A549 (cell line): Measurements from ENCODE around the gene PGM2L1. TPM values are rescaled to one million over a fixed set of nuclear protein-coding genes. Genes with fewer than 3 reads are reported as not detected.

Experiments
- ATAC-seq, 2 experiments: fragments of 200-7000 bp in 1 of 2; fragments of >200 bp in 1 of 2; cut with Nextera tagmentation in 1 of 2; cut with Tn5 transposase in 1 of 2; 3 replicates each; pipeline versions ENCODE4 v1.8.0 to v1.9.1; 2018 to 2020; ENCODE audit warnings: mild to moderate bottlenecking in 1 of 2, moderate library complexity in 1 of 2
- CTCF ChIA-PET: fragments of 300-600 bp; sonication (Branson Sonifier 250); formaldehyde crosslinking; extraction: SDS; loops from one replicate; lab custom pipeline; 2021; ENCODE audit warnings: antibody characterized with exemption, inconsistent platforms; lab: Yijun Ruan, JAX
- POLR2A ChIA-PET: fragments of 350-600 bp; formaldehyde crosslinking; extraction: SDS; loops from one replicate; lab custom pipeline; 2021; ENCODE audit warnings: antibody characterized with exemption, inconsistent platforms; lab: Yijun Ruan, JAX
- DNase-seq, 2 experiments: peaks; one replicate each; pipeline versions ENCODE4 v3.0.0 to v3.0.0-alpha.2; 2011 to 2016; ENCODE audit warnings: low read depth in 1 of 2, low spot score in 1 of 2
- FAIRE-seq: peaks from 2 replicates; lab custom pipeline; 2011; peaks lifted over from hg19 to GRCh38; lab: Jason Lieb, UNC
- H3K27ac ChIP-seq, 2 experiments: fragments of >200 bp; sonication (Bioruptor Twin); formaldehyde crosslinking; 3 replicates each; pipeline ENCODE4 v1.5.1; 2016 to 2017
- H3K4me1 ChIP-seq: fragments of >200 bp; sonication (Bioruptor Twin); formaldehyde crosslinking; 3 replicates; pipeline ENCODE4 v1.6.1; 2016
- H3K4me2 ChIP-seq: fragments of >200 bp; sonication (Bioruptor Twin); formaldehyde crosslinking; 3 replicates; pipeline ENCODE4 v1.6.1; 2016
- H3K4me3 ChIP-seq: fragments of >200 bp; sonication (Bioruptor Twin); formaldehyde crosslinking; 3 replicates; pipeline ENCODE4 v1.5.1; 2016
- H3K9me3 ChIP-seq: fragments of >200 bp; sonication (Bioruptor Twin); formaldehyde crosslinking; 3 replicates; pipeline ENCODE4 v1.6.1; 2016
- CBX8 ChIP-seq: fragments of 200-600 bp; sonication (generic); IDR thresholded peaks from 2 replicates; pipeline ENCODE4 v1.6.1; 2016
- CHD4 ChIP-seq: fragments of 200-600 bp; sonication (generic); IDR thresholded peaks from 2 replicates; pipeline ENCODE4 v1.6.1; 2016; ENCODE audit warnings: antibody characterized with exemption, mild to moderate bottlenecking, borderline replicate concordance
- EHF ChIP-seq: fragments of 250-450 bp; sonication (Bioruptor Pico); IDR thresholded peaks from 2 replicates; pipeline ENCODE4 v1.5.0; 2020; ENCODE audit warnings: mild to moderate bottlenecking
- FOXS1 ChIP-seq: fragments of 250-450 bp; sonication (Bioruptor Pico); IDR thresholded peaks from 2 replicates; pipeline ENCODE4 v1.5.0; 2020; ENCODE audit warnings: mild to moderate bottlenecking, moderate library complexity
- GATA3 ChIP-seq: IDR thresholded peaks from 2 replicates; pipeline ENCODE4 v1.6.1; 2012; ENCODE audit warnings: borderline replicate concordance
- HDAC2 ChIP-seq: fragments of 200-600 bp; sonication (generic); IDR thresholded peaks from 2 replicates; pipeline ENCODE4 v1.6.1; 2016
- HOXA7 ChIP-seq: fragments of 250-450 bp; sonication (Bioruptor Pico); IDR thresholded peaks from 2 replicates; pipeline ENCODE4 v1.5.0; 2020; ENCODE audit warnings: mild to moderate bottlenecking, moderate library complexity
- JUNB ChIP-seq: fragments of >200 bp; sonication (Bioruptor Twin); formaldehyde crosslinking; IDR thresholded peaks from 2 replicates; pipeline ENCODE4 v1.6.1; 2016
- KDM1A ChIP-seq: fragments of 200-600 bp; sonication (generic); IDR thresholded peaks from 2 replicates; pipeline ENCODE4 v1.6.1; 2016; ENCODE audit warnings: low read depth, mild to moderate bottlenecking
- NPAS2 ChIP-seq: fragments of 250-450 bp; sonication (Bioruptor Pico); IDR thresholded peaks from 2 replicates; pipeline ENCODE4 v1.8.0; 2022; ENCODE audit warnings: mild to moderate bottlenecking, moderate library complexity, borderline replicate concordance
- NR3C1 ChIP-seq: fragments of >200 bp; sonication (Bioruptor Twin); formaldehyde crosslinking; IDR thresholded peaks from 3 replicates; pipeline ENCODE4 v1.6.1; 2017
- PHF8 ChIP-seq: fragments of 200-600 bp; sonication (generic); IDR thresholded peaks from 2 replicates; pipeline ENCODE4 v1.6.1; 2016; ENCODE audit warnings: low read depth, mild to moderate bottlenecking, antibody characterized with exemption, moderate library complexity, borderline replicate concordance
- RARB ChIP-seq: fragments of 250-450 bp; sonication (Bioruptor Pico); IDR thresholded peaks from 2 replicates; pipeline ENCODE4 v1.8.0; 2021; ENCODE audit warnings: mild to moderate bottlenecking, moderate library complexity
- SMC3 ChIP-seq: fragments of >200 bp; sonication (Bioruptor Twin); formaldehyde crosslinking; IDR thresholded peaks from 3 replicates; pipeline ENCODE4 v1.6.1; 2018; ENCODE audit warnings: inconsistent platforms
- SREBF2 ChIP-seq: fragments of 450-650 bp; IDR thresholded peaks from 2 replicates; pipeline ENCODE4 v1.6.1; 2014; ENCODE audit warnings: mild to moderate bottlenecking, moderate library complexity
- ZFP36 ChIP-seq: fragments of 450-650 bp; IDR thresholded peaks from 2 replicates; pipeline ENCODE4 v1.6.1; 2014; ENCODE audit warnings: borderline replicate concordance; ENCODE audit not compliant: partially characterized antibody
- WGBS: methylation state at CpG from one replicate; pipeline ENCODE4 v1.1.6; 2017; ENCODE audit errors: missing lambda C conversion rate; 5-methylcytosine and 5-hydroxymethylcytosine counted together
- polyA plus RNA-seq, 4 experiments: library from polyadenylated mRNA; depleted of rRNA in 3 of 4; stranded (reverse); fragments of >200 nt; fragmentation: RNase III in 1 of 4; extraction: RNeasy Plus Mini Kit Qiagen cat#74134 plus additional on column Dnase treatment in 1 of 4; gene quantifications; 2 replicates in 3 of 4; 3 replicates in 1 of 4; pipeline ENCODE4 v1.2.3, GENCODE V29; 2011 to 2017
- TF ChIP-seq, protein P1 (sequence below): IDR thresholded peaks from 2 replicates; pipeline ENCODE4 v1.6.1; 2012; ENCODE audit warnings: low read depth, borderline replicate concordance
- TF ChIP-seq, protein P2 (sequence below): fragments of >200 bp; sonication (Bioruptor Twin); formaldehyde crosslinking; IDR thresholded peaks from 3 replicates; pipeline ENCODE4 v1.6.1; 2016
- TF ChIP-seq, protein P3 (sequence below): fragments of 450-650 bp; IDR thresholded peaks from 2 replicates; pipeline ENCODE4 v1.6.1; 2014; ENCODE audit warnings: antibody characterized with exemption

The PGM2L1 gene
- polyA plus RNA-seq, 2 of the 4 experiments (the other 2 are of a cell fraction): 21.8 to 23.5 TPM

DNA sequence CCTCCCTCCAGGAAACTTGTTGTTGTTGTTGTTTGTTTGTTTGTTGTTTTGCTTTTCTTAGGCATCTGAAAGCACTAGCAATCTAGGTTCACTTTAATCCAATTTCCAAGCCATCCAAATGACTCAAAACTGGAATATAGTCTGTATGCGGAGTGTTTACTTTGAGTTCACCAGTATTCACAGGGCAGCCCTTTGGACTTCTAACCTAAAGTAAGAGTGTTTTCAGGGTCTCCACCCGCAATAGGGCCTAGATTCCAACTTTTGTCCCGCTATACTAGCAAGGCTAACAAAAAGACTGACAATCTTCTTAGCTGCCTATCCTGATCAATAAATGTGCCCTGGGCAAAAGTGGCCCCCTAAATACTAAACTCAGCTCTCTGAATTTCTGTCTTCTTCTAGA lies 13.6 kb downstream of the PGM2L1 start:
- Histone ChIP-seq H3K9me3 (no peaks in the 10 kb centered on the region), H3K4me1 (peaks cover 54% of the 10 kb centered on the region), H3K27ac (no peak overlapping the region), H3K4me2 (peak overlapping the region; percentile 23; the same call in 2 of the 3 replicates), H3K4me3 (no peak overlapping the region)
- WGBS: 79% methylated on average over 3 of the region's 3 CpGs
- ChIA-PET POLR2A (no interaction called here), CTCF (interaction anchor here (0.8 to 2.3 kb wide), 6 partner anchors 59 to 186 kb away, joined by 3 to 10 read pairs (median 4); no protein-coding TSS in a partner anchor)
- DNase-seq (no peak), ATAC-seq (no peak), FAIRE-seq (no peak)
- no peak for TF ChIP-seq HDAC2
- TF ChIP-seq FOXS1 (CRISPR knock-in tag): no peak
- no peak for TF ChIP-seq CBX8
- TF ChIP-seq, protein P1, sequence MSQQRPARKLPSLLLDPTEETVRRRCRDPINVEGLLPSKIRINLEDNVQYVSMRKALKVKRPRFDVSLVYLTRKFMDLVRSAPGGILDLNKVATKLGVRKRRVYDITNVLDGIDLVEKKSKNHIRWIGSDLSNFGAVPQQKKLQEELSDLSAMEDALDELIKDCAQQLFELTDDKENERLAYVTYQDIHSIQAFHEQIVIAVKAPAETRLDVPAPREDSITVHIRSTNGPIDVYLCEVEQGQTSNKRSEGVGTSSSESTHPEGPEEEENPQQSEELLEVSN: no peak
- TF ChIP-seq CHD4: no peak
- TF ChIP-seq, protein P2, sequence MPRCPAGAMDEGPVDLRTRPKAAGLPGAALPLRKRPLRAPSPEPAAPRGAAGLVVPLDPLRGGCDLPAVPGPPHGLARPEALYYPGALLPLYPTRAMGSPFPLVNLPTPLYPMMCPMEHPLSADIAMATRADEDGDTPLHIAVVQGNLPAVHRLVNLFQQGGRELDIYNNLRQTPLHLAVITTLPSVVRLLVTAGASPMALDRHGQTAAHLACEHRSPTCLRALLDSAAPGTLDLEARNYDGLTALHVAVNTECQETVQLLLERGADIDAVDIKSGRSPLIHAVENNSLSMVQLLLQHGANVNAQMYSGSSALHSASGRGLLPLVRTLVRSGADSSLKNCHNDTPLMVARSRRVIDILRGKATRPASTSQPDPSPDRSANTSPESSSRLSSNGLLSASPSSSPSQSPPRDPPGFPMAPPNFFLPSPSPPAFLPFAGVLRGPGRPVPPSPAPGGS: no peak
- TF ChIP-seq GATA3: no peak
- TF ChIP-seq, protein P3, sequence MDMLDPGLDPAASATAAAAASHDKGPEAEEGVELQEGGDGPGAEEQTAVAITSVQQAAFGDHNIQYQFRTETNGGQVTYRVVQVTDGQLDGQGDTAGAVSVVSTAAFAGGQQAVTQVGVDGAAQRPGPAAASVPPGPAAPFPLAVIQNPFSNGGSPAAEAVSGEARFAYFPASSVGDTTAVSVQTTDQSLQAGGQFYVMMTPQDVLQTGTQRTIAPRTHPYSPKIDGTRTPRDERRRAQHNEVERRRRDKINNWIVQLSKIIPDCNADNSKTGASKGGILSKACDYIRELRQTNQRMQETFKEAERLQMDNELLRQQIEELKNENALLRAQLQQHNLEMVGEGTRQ: no peak
- no peak for TF ChIP-seq EHF (CRISPR knock-in tag)
- TF ChIP-seq NPAS2 (CRISPR knock-in tag): no peak
- no peak for TF ChIP-seq ZFP36
- no peak for TF ChIP-seq JUNB
- no peak for TF ChIP-seq SREBF2

DNA sequence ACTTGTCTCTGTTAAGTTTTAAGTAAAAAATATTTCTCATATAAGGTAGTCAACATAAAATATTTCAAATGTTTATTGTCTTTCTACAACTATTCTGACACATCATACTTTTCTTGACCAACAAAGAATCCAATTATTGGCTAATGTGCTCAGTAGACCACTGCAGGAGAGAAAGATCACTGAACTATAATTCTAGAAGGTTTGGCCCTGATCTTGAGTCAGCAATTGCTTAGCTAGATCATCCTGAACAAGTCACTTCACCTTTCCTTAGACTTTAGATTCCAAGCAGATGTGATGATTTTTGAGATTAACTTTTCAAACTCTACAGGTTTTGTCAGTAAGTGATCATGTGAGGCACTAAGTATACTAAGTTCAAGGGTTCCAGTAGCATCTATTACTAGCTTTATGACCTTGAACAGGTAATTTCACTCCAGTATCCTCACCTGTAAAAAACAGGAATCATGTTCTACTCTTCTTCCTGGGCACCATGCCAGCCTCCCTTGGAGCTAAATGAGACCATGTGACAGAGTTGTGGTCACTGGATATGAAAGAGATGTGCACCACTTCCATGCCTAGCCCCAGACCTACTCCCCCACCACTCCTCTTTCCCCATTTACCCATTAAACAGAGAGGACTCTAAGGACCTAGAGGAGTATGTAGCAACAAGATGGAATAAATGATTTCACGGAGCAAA lies 17.3 kb downstream of the PGM2L1 start:
- DNase-seq (peak in 1 of 2 experiments; percentile 16), ATAC-seq (peak in 1 of 2 experiments; percentile 22; a peak in 3 of 6 replicates), FAIRE-seq (no peak)
- ChIA-PET POLR2A (no interaction called here), CTCF (interaction anchor here (0.7 to 2.4 kb wide), 5 partner anchors 25 to 125 kb away, joined by 3 to 10 read pairs (median 5); no protein-coding TSS in a partner anchor)
- TF ChIP-seq, protein P1: no peak
- TF ChIP-seq KDM1A: no peak
- TF ChIP-seq PHF8: no peak
- TF ChIP-seq, protein P3: 0 out of 2 replicates have a peak, but pooled peaks have one; percentile 4
- no peak for TF ChIP-seq NR3C1
- H3K9me3 ChIP-seq: no peaks in the 10 kb centered on the region
- H3K4me3 ChIP-seq: no peak overlapping the region
- H3K4me2 ChIP-seq: peak overlapping the region; percentile 32
- peaks cover 42% of the 10 kb centered on the region for H3K4me1 ChIP-seq
- 88% methylated on average over 1 of the region's 1 CpG for WGBS
- H3K27ac ChIP-seq: peak overlapping the region in 1 of 2 experiments; percentile 32; a peak in 3 of 6 replicates

DNA sequence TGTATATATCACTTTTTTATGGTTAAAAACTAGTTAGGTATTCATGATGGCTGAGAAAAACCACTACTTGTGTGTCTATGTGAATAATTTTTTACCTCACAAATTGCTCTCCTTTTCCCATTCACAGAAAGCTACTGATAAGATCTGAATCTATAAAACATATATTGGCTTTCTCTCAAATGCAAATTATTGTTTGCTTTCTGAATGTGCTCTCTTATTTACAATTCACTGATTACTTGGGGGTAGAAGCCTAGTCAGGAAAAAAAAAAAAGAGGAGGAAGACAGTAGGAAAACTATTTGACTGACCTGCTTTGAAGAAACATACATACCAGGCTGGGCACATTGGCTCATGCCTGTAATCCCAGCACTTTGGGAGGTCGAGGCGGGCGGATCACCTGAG lies 20.5 kb downstream of the PGM2L1 start:
- Histone ChIP-seq H3K4me3 (no peak overlapping the region), H3K9me3 (no peaks in the 10 kb centered on the region), H3K4me1 (peaks cover 43% of the 10 kb centered on the region), H3K27ac (no peak overlapping the region), H3K4me2 (no peak overlapping the region)
- DNase-seq: no peak
- 91% methylated on average over 3 of the region's 3 CpGs for WGBS
- no peak for FAIRE-seq
- TF ChIP-seq SMC3 (no peak), RARB (CRISPR knock-in tag) (no peak), HOXA7 (no peak), CHD4 (no peak), ZFP36 (no peak)
- TF ChIP-seq, protein P1: no peak
- TF ChIP-seq, protein P2: no peak
- POLR2A ChIA-PET: no interaction called here
- no peak for ATAC-seq
- CTCF ChIA-PET: interaction anchor here (0.7 kb wide), 1 partner anchor 12 kb away, joined by 5 read pairs; no protein-coding TSS in a partner anchor
